Activated naive CD8-positive, alpha-beta T cell treated with anti-CD3 and anti-CD28 coated beads for 36 hours (primary cell): ENCODE measurements around the gene PDE6B. TPM values are rescaled to one million over a fixed set of nuclear protein-coding genes. Genes with fewer than 3 reads are reported as not detected.
"Not testable (repeated sequence)": the region's sequence is repeated elsewhere in the genome, so short reads cannot be mapped to it uniquely, and the experiment has no call there.

ENCODE experiments used
- DNase-seq: peaks from one replicate; pipeline ENCODE4 v3.0.0; 2021
- H3K27ac Mint-ChIP-seq: one replicate; pipeline ENCODE4 v1.8.0; 2022; ENCODE audit warnings: mild to moderate bottlenecking, moderate library complexity, mixed read lengths
- H3K27me3 Mint-ChIP-seq: one replicate; pipeline ENCODE4 v1.8.0; 2022; ENCODE audit warnings: mild to moderate bottlenecking, mixed read lengths
- H3K36me3 Mint-ChIP-seq: one replicate; pipeline ENCODE4 v1.8.0; 2021; ENCODE audit warnings: mild to moderate bottlenecking, mixed read lengths
- H3K4me1 Mint-ChIP-seq: one replicate; pipeline ENCODE4 v1.8.0; 2021; ENCODE audit warnings: mixed read lengths
- H3K4me3 Mint-ChIP-seq: one replicate; pipeline ENCODE4 v1.8.0; 2022; ENCODE audit warnings: mild to moderate bottlenecking, moderate library complexity, mixed read lengths
- H3K9me3 Mint-ChIP-seq: one replicate; pipeline ENCODE4 v1.8.0; 2022; ENCODE audit warnings: mixed read lengths
- total RNA-seq, 2 experiments: library from RNA; stranded (reverse); gene quantifications; one replicate each; pipeline ENCODE4 v1.2.3, GENCODE V29; 2021

The PDE6B gene
- total RNA-seq, 2 experiments from 2014 or later = 12.6 to 13.9 TPM

DNA sequence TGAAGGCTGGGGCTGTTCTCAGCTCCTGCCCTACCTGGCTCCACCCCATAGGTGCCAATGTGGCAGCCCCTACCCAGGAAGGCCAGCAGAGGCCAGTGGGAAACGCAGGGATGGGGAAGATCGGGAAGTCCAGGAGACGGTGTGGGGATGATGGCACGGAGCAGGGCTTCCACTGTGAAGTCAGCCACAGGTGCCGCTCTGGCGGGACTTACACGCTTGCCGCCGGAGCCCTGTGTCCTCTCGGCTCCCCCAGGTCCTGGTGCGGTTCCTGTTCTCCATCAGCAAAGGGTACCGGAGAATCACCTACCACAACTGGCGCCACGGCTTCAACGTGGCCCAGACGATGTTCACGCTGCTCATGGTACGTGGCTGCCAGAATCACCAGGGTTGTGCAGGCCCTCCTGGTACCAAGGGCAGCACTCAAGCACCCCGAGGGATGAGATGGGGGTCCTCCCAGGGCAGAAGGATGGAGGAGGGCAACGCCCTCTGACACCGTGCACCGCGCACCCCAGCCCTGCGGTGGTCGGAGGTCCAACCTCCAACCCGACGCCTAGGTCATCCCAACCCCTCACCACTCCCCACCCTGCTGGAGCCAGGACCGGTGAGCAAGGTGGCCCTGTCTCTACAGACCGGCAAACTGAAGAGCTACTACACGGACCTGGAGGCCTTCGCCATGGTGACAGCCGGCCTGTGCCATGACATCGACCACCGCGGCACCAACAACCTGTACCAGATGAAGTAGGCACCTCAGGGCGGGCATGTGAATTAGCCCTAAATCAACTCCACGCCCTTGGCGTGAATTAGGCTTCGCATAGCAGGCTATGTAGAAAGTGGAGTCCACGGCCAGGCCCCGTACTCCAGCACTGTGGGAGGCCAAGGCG is 36.7 kb downstream of the PDE6B start:
- H3K27ac Mint-ChIP-seq = no peak overlapping the region
- H3K36me3 Mint-ChIP-seq = peaks cover 11% of the 10 kb centered on the region
- H3K9me3 Mint-ChIP-seq = no peaks in the 10 kb centered on the region
- peaks cover 7% of the 10 kb centered on the region for H3K4me1 Mint-ChIP-seq
- no peak for DNase-seq
- H3K27me3 Mint-ChIP-seq = no peaks in the 10 kb centered on the region
- H3K4me3 Mint-ChIP-seq = peak overlapping the region; percentile 40

DNA sequence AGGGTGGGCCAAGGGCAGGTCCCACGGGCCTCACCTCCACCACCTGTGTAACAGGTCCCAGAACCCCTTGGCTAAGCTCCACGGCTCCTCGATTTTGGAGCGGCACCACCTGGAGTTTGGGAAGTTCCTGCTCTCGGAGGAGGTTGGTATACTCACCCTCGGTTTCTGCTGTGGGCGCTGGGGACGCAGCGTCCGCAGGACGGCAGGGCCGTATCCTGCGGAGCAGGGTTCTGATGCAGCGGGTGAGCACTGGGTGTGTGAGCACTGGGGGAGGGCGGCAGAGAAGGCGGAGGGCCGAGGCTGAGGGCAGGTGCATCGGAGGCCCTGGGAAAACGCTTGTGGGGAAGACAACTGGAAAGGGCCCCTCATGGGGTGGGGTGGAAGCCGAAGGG is 37.7 kb downstream of the PDE6B start:
- H3K4me3 Mint-ChIP-seq = peak overlapping the region; percentile 85
- peaks cover 7% of the 10 kb centered on the region for H3K4me1 Mint-ChIP-seq
- DNase-seq = no peak
- H3K36me3 Mint-ChIP-seq = peaks cover 11% of the 10 kb centered on the region
- peak overlapping the region; percentile 74 for H3K27ac Mint-ChIP-seq
- no peaks in the 10 kb centered on the region for H3K9me3 Mint-ChIP-seq
- no peaks in the 10 kb centered on the region for H3K27me3 Mint-ChIP-seq

DNA sequence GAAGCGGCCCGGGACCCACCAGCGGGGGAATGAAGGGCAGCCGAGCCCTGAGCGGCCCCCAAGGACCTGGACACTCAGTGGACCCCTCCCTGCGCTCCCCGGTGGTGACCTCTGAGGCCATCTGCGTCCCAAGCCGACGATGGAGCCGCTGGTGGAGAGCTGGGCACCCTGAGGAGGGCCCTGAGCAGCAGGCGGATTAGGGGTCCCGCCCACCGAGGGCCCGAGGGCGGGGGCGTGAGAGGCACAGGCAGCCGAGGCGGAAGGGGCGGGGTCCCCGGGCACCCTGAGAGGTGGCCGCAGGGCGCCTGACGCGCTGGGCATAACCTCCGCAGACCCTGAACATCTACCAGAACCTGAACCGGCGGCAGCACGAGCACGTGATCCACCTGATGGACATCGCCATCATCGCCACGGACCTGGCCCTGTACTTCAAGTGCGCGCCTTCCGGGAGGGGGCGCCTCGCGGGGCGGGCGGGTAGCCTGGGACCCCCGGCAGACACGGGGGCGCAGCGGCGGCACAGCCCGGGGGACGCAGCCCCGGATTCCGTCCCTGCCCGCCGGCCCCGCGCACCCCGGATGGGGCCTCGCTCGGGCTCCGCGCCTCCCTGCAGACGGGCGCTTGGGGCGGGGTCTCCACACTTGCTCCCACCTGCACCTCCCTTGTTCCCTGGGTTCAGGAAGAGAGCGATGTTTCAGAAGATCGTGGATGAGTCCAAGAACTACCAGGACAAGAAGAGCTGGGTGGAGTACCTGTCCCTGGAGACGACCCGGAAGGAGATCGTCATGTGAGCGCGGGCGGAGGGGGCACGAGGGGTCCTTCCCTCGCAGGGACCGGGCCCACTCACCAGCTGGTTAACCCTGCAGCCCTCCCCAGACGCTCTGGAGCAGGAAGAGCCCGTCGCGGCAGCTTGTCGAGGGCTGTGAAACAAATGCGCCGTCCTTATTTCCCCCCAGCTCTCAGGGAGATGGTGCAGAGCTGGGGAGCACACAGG is 38.4 kb downstream of the PDE6B start:
- Mint-ChIP-seq H3K9me3 (no peaks in the 10 kb centered on the region), H3K4me3 (peak overlapping the region; percentile 85), H3K36me3 (peaks cover 11% of the 10 kb centered on the region), H3K27ac (peak overlapping the region; percentile 90), H3K27me3 (no peaks in the 10 kb centered on the region), H3K4me1 (peaks cover 7% of the 10 kb centered on the region)
- peak; percentile 87 for DNase-seq

DNA sequence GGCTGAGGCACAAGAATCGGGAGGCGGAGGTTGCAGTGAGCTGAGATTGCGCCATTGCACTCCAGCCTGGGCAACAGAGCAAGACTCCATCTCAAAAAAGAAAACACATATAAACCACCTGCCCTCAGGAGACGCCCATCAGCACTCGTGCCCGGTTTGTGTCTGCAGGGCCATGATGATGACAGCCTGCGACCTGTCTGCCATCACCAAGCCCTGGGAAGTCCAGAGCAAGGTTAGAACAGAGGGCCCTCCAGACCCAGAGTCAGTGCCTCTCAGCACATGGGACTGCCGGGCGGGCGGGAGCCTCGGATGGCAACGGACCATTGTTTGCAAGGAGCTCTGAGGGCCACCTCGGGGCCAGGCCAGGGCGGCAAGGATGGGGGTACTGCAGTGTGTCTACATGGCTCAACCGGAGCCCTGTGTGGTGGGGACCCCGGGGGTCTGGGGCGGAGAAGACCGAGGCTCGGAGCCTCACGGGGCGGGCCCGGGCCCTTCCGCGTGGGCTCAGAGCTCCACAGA is 39.4 kb downstream of the PDE6B start:
- Mint-ChIP-seq H3K27ac (peak overlapping the region; percentile 90), H3K36me3 (peaks cover 11% of the 10 kb centered on the region), H3K27me3 (no peaks in the 10 kb centered on the region), H3K9me3 (no peaks in the 10 kb centered on the region), H3K4me1 (peaks cover 7% of the 10 kb centered on the region), H3K4me3 (peak overlapping the region; percentile 84)
- no peak for DNase-seq

DNA sequence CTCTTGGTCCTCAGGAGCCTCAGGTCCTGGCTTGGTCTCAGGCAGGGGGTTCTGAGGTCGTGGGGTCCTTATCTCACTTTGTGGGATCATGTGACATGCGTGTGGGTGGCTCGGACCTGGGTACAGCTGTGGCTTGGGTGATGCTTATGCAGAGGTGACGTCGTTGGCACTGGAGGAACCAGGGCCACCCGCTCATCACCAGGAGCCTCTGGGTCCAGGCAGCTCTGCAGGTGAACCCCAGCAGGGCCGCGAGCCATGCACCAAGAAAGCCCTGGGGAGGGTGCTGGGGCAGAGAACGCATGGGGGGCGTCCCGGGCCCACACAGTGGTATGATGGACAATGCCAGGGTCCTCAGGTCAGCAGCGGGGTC is 40.0 kb downstream of the PDE6B start:
- no peak for DNase-seq
- peak overlapping the region; percentile 84 for H3K4me3 Mint-ChIP-seq
- no peak overlapping the region for H3K27ac Mint-ChIP-seq
- H3K36me3 Mint-ChIP-seq = peaks cover 7% of the 10 kb centered on the region
- no peaks in the 10 kb centered on the region for H3K9me3 Mint-ChIP-seq
- H3K27me3 Mint-ChIP-seq = no peaks in the 10 kb centered on the region
- H3K4me1 Mint-ChIP-seq = peaks cover 7% of the 10 kb centered on the region

DNA sequence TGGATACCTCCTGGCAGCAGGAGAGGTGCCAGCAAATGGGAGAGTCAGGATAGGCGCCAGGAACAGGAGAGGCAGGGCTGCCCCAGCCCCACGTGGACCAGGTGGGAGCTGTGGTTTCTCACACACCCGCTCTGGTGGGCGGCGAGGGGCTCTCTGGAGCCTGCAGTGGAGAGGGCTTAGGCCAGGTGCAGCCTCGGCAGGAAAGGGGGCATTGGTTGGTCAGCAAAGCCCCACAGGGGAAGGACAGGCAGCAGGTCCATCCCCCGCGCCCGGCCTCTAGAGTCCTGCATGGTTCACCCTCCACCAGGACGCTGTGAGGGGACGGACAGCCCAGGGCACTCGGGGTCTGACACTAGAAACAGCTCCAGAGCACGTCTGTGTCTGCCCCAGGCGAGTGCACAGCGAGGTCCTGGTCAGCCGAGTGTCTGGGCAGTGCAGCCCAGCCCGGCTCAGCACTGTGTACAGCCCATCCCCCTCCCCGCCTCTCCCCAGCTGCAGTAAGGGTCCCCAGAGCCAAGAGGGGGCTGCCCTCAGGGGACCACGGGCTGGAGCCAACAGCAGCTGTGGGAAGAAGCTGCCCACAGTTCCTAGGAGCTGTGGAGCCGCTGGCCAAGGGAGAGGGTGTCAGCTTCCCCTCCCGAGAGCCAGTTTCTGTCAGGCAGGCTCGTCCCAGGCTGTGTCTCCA is 40.5 kb downstream of the PDE6B start:
- Mint-ChIP-seq H3K9me3 (no peaks in the 10 kb centered on the region), H3K27me3 (no peaks in the 10 kb centered on the region), H3K4me3 (peak overlapping the region; percentile 84), H3K36me3 (peaks cover 8% of the 10 kb centered on the region), H3K4me1 (peaks cover 7% of the 10 kb centered on the region), H3K27ac (no peak overlapping the region)
- DNase-seq = no peak

DNA sequence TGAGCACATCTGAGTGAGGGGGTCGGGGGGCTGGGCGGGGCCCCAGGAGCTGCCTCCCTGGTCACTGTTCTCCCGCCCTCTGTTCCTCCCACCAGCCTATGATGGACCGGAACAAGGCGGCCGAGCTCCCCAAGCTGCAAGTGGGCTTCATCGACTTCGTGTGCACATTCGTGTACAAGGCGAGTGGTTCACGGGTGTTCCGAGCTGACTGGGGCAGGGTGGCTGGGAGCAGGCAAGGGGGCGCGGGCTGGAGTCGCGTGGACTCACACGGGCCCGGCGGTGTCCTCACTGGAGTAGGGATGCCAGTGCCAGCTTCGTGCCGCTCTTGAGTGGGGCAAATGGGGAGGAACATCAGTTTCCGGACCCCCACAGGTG is 41.0 kb downstream of the PDE6B start:
- no peaks in the 10 kb centered on the region for H3K9me3 Mint-ChIP-seq
- DNase-seq = no peak
- H3K4me3 Mint-ChIP-seq = no peak overlapping the region

DNA sequence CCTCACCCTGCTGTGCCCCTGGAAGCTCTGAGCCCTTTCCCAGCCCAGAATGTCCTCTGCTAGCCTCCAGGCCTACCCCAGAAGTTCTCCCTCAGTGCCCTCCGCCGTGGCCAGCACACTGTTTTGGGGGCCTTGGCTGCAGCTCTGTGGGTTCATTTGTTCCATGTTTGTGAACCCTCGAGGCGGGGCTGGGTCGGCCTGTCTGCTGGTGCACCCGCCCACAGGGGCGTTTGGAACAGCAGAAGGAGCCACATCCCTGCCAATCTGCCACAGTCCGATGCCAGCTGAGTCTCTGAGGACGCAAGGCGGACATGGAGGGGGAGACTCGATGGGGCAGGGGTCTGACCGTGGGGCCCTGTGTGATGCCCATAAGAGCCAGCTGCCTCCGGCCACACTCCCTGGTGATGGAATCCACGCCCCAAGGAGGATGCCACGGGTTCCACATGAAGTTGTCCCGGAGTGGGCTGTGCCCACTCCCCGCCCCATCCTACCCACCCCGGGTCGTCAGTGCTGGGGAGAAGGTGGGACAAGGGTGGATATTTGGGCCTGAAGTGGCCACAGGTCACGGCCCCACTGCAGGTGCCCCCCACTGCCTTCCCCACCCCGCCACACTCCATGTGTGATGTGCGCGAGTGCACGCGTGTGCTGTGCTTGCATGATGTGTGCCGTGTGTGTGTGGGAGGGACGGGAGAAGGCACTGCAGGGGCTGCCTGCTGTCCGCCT is 41.6 kb downstream of the PDE6B start:
- Mint-ChIP-seq H3K4me1 (peaks cover 7% of the 10 kb centered on the region), H3K4me3 (no peak overlapping the region), H3K27me3 (no peaks in the 10 kb centered on the region), H3K27ac (no peak overlapping the region), H3K36me3 (peaks cover 8% of the 10 kb centered on the region), H3K9me3 (no peaks in the 10 kb centered on the region)
- DNase-seq = no peak

More for the DNA sequence above, 41.0 kb downstream of the PDE6B start:
- Mint-ChIP-seq H3K36me3 (peaks cover 8% of the 10 kb centered on the region), H3K27ac (no peak overlapping the region), H3K27me3 (no peaks in the 10 kb centered on the region), H3K4me1 (peaks cover 7% of the 10 kb centered on the region)

DNA sequence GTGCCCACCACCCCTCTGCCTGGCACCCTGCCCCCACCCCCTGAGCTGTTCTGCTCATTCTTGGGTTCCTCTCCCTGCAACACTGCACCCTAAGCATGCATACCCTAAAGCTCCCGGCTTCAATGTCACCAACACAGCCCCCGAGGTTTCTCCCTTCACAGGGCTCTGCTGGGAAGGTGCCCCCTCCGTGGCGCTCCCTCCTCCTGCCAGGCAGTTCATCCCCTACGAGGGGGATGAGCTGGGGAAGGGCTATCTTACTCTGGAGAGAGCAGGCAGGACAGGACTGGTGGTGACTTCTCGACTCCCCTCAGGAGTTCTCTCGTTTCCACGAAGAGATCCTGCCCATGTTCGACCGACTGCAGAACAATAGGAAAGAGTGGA is 42.2 kb downstream of the PDE6B start:
- Mint-ChIP-seq H3K27me3 (no peaks in the 10 kb centered on the region), H3K4me3 (no peak overlapping the region), H3K9me3 (no peaks in the 10 kb centered on the region), H3K27ac (no peak overlapping the region), H3K4me1 (peaks cover 9% of the 10 kb centered on the region), H3K36me3 (peaks cover 12% of the 10 kb centered on the region)
- DNase-seq = no peak

DNA sequence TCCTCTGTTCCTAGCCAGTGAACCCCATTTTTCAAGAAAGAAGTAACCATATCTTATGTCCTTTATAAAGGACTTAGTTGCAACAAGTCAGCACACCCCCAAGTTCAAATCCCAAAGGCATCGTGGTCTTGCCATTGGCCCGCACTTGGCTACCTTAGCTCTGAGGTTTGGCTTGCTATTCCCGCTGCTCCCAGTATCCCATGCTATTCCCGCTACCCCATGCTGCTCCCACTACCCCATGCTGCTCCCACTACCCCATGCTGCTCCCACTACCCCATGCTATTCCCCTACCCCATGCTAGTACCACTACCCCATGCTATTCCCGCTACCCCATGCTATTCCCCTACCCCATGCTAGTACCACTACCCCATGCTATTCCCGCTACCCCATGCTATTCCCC is 42.8 kb downstream of the PDE6B start:
- not testable (repeated sequence) for DNase-seq, H3K27me3 Mint-ChIP-seq, H3K27ac Mint-ChIP-seq, H3K9me3 Mint-ChIP-seq, H3K4me3 Mint-ChIP-seq
- H3K4me1 Mint-ChIP-seq = peaks cover 12% of the 10 kb centered on the region
- H3K36me3 Mint-ChIP-seq = peaks cover 17% of the 10 kb centered on the region

DNA sequence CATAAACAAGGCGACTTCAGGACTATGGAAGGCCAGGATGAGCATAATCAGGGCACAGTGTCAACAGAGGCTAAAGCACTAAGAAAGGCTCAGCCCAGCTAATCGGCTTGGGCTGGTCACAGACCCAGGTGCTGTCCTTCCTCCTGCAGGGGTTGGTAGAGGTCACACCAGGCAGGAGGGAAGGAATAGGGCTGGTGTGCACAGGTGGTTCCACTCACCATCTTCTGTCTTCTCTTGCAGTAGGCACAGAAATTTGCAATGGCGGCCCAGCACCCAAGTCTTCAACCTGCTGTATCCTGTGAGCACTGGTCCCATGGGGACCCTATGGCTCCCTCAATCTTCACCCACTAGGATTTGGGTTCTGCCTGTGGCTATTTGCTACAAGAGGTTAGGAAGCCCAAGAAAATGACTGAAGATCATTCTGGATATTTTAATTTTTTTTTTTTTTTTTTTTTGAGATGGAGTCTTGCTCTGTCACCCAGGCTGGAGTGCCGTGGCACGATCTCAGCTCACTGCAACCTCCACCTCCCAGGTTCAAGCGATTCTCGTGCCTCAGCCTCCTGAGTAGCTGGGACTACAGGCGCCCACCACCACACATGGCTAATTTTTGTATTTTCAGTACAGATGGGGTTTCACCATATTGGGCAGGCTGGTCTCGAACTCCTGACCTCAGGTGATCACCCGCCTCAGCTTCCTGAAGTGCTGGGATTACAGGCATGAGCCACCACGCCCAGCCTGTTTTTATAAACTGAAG is 44.6 kb downstream of the PDE6B start:
- H3K27me3 Mint-ChIP-seq, H3K4me3 Mint-ChIP-seq, H3K4me1 Mint-ChIP-seq, DNase-seq, H3K27ac Mint-ChIP-seq, H3K9me3 Mint-ChIP-seq: not testable (repeated sequence)
- peaks cover 18% of the 10 kb centered on the region for H3K36me3 Mint-ChIP-seq

DNA sequence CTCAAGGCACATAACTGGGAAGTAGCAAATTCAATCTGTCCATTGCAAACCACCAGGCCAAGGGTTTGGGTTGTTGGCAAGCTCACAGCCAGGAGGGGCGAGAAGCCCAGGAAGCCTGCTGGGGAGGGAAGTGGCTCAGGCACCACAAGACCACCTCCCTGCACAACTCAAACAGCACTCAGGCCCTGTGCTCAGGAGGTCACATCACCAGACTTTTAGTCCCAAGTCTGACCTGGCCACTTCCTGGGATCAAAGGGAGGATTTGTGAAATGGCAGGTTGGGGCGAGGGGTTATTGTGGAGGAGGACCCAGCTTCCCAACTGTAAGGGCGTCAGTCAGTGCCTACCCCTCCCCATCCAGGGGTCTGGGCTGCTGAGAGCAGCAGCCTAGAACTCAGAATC is 46.4 kb downstream of the PDE6B start:
- H3K4me3 Mint-ChIP-seq = no peak overlapping the region
- no peak for DNase-seq
- H3K4me1 Mint-ChIP-seq = peaks cover 16% of the 10 kb centered on the region
- H3K36me3 Mint-ChIP-seq = peaks cover 22% of the 10 kb centered on the region
- H3K27ac Mint-ChIP-seq = no peak overlapping the region
- H3K9me3 Mint-ChIP-seq = no peaks in the 10 kb centered on the region
- no peaks in the 10 kb centered on the region for H3K27me3 Mint-ChIP-seq

DNA sequence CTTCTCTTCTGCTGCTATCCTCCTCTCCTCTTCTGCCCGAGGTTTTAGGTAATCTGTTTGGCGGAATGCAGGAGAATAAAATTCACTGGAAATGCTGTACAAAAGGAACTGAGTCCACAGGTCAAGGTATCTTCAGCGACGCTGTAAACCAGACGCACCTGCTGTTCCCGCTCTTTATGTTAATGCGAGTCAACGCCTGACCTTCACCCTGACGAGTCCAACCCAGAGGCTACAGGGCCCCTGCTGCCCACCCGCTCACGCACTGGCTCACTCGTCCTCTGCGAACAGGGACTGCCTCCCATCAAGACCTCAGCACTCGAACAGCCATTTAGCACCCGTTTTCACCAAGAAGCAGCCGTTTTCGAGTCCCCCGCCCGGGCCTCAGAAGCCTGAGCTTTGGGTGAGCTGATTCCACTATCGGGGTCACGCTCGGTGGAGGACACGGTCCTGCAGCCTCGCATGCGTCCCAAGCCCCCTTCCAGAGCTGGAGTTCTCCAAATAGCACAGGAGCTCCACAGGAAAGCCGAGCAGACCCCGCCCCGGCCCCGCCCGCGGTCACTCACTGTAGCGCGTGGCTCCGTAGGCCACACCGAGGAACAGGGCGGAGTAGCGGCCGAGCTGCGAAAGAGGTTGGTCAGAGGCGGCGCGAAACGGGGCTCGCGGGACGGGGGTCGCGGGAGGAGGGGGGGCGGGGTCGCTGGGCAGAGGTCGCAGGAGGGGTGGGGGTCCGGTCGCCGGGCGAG is 48.1 kb downstream of the PDE6B start:
- Mint-ChIP-seq H3K27ac (peak overlapping the region; percentile 83), H3K36me3 (peaks cover 22% of the 10 kb centered on the region), H3K4me3 (peak overlapping the region; percentile 92), H3K9me3 (no peaks in the 10 kb centered on the region), H3K4me1 (peaks cover 16% of the 10 kb centered on the region), H3K27me3 (no peaks in the 10 kb centered on the region)
- DNase-seq = no peak
